ENCODE measurements around the gene SLC38A5.

Gene SLC38A5

GRCh38 chrX:48461830-48462229 is 8.2 kb downstream of the SLC38A5 start:
- TF ChIP-seq EZH2phosphoT487 (conservative IDR thresholded peaks at IDR 0.05; ENCODE audit: low read length) (no peak), CTCF (IDR thresholded peaks at IDR 0.05; ENCODE audit: insufficient read depth, low read length, poor library complexity, severe bottlenecking) (no peak)
- H3K9me2 ChIP-seq (replicated peaks; ENCODE audit: insufficient read depth, low read length): no peaks in the 10 kb centered on the region
- H3K27me3 ChIP-seq (ENCODE audit: low read length): no peaks in the 10 kb centered on the region
- no peak overlapping the region for H3K4me3 ChIP-seq (ENCODE audit: insufficient read depth, low read length, poor library complexity, severe bottlenecking)
- peaks cover 14% of the 10 kb centered on the region for H3K79me2 ChIP-seq (ENCODE audit: insufficient read depth, low read length)
- H2AFZ ChIP-seq (ENCODE audit: low read depth, low read length, severe bottlenecking): no peak overlapping the region
- no peaks in the 10 kb centered on the region for H4K20me1 ChIP-seq (ENCODE audit: low read depth, low read length)
- no peaks in the 10 kb centered on the region for H3K9me3 ChIP-seq (ENCODE audit: insufficient read depth, low read length)
- H3K36me3 ChIP-seq (ENCODE audit: low read length): no peaks in the 10 kb centered on the region
- H3K27ac ChIP-seq (ENCODE audit: low read depth, low read length): no peak overlapping the region
- H3K9ac ChIP-seq (ENCODE audit: low read length): no peak overlapping the region
- no peaks in the 10 kb centered on the region for H3F3A ChIP-seq (ENCODE audit: insufficient read depth)
- no peak overlapping the region for H3K4me2 ChIP-seq (ENCODE audit: low read depth, low read length, poor library complexity, severe bottlenecking)

GRCh38 chrX:48460606-48461005 is 9.5 kb downstream of the SLC38A5 start:
- H3K9me3 ChIP-seq (ENCODE audit: insufficient read depth, low read length): no peaks in the 10 kb centered on the region
- H2AFZ ChIP-seq (ENCODE audit: low read depth, low read length, severe bottlenecking): no peak overlapping the region
- H3K27me3 ChIP-seq (ENCODE audit: low read length): no peaks in the 10 kb centered on the region
- H3K27ac ChIP-seq (ENCODE audit: low read depth, low read length): no peak overlapping the region
- H4K20me1 ChIP-seq (ENCODE audit: low read depth, low read length): no peaks in the 10 kb centered on the region
- H3K4me2 ChIP-seq (ENCODE audit: low read depth, low read length, poor library complexity, severe bottlenecking): no peak overlapping the region
- TF ChIP-seq EZH2phosphoT487 (conservative IDR thresholded peaks at IDR 0.05; ENCODE audit: low read length): no peak
- TF ChIP-seq CTCF (IDR thresholded peaks at IDR 0.05; ENCODE audit: insufficient read depth, low read length, poor library complexity, severe bottlenecking): no peak
- no peak overlapping the region for H3K4me3 ChIP-seq (ENCODE audit: insufficient read depth, low read length, poor library complexity, severe bottlenecking)
- H3K9ac ChIP-seq (ENCODE audit: low read length): no peak overlapping the region
- H3K36me3 ChIP-seq (ENCODE audit: low read length): no peaks in the 10 kb centered on the region
- H3K9me2 ChIP-seq (replicated peaks; ENCODE audit: insufficient read depth, low read length): no peaks in the 10 kb centered on the region
- peaks cover 4% of the 10 kb centered on the region for H3K79me2 ChIP-seq (ENCODE audit: insufficient read depth, low read length)
- no peaks in the 10 kb centered on the region for H3F3A ChIP-seq (ENCODE audit: insufficient read depth)

- Histone ChIP-seq H3K4me3 (ENCODE audit: insufficient read depth, low read length, poor library complexity, severe bottlenecking) (no peak overlapping the region), H3K9ac (ENCODE audit: low read length) (no peak overlapping the region), H3K79me2 (ENCODE audit: insufficient read depth, low read length) (no peaks in the 10 kb centered on the region), H3K27ac (ENCODE audit: low read depth, low read length) (no peak overlapping the region), H4K20me1 (ENCODE audit: low read depth, low read length) (no peaks in the 10 kb centered on the region), H3K4me2 (ENCODE audit: low read depth, low read length, poor library complexity, severe bottlenecking) (no peak overlapping the region), H3K9me2 (replicated peaks; ENCODE audit: insufficient read depth, low read length) (no peaks in the 10 kb centered on the region), H3K9me3 (ENCODE audit: insufficient read depth, low read length) (no peaks in the 10 kb centered on the region), H3K36me3 (ENCODE audit: low read length) (no peaks in the 10 kb centered on the region), H3K27me3 (ENCODE audit: low read length) (no peaks in the 10 kb centered on the region), H3F3A (ENCODE audit: insufficient read depth) (no peaks in the 10 kb centered on the region), H2AFZ (ENCODE audit: low read depth, low read length, severe bottlenecking) (no peak overlapping the region)
- no peak for TF ChIP-seq CTCF (IDR thresholded peaks at IDR 0.05; ENCODE audit: insufficient read depth, low read length, poor library complexity, severe bottlenecking)
- TF ChIP-seq EZH2phosphoT487 (conservative IDR thresholded peaks at IDR 0.05; ENCODE audit: low read length): no peak
Observed at GRCh38 chrX:48460031-48460430, 10.0 kb downstream of the SLC38A5 start.
